Neural cell (in vitro differentiated cells): ENCODE measurements around the gene AKAP3. TPM values are rescaled to one million over a fixed set of nuclear protein-coding genes. Genes with fewer than 3 reads are reported as not detected.

Source experiments
- H2AFZ ChIP-seq: fragments of 200-600, 300-800 bp; sonication (generic), shearing (Covaris generic); 2 replicates; pipeline ENCODE4 v1.6.0; 2014; ENCODE audit warnings: low read depth, mild to moderate bottlenecking, antibody characterized with exemption, low read length, moderate library complexity
- H3F3A ChIP-seq: fragments of 200-600 bp; shearing (Covaris generic); 2 replicates; pipeline ENCODE4 v1.6.1; 2016; ENCODE audit warnings: mild to moderate bottlenecking, moderate library complexity, mixed read lengths, antibody characterized with exemption, low read length; ENCODE audit not compliant: insufficient read depth, poor library complexity, severe bottlenecking
- H3K27ac ChIP-seq: fragments of 200-600, 300-800 bp; sonication (generic), shearing (Covaris generic); 2 replicates; pipeline ENCODE4 v1.5.1; 2014; ENCODE audit warnings: mild to moderate bottlenecking, low read length, moderate library complexity
- H3K27me3 ChIP-seq: fragments of 300-800, 200-600 bp; sonication (generic), shearing (Covaris generic); 2 replicates; pipeline ENCODE4 v1.6.0; 2014; ENCODE audit warnings: mild to moderate bottlenecking, low read depth, low read length, moderate library complexity; ENCODE audit not compliant: insufficient read depth
- H3K36me3 ChIP-seq: fragments of 300-800, 200-600 bp; sonication (generic), shearing (Covaris generic); 2 replicates; pipeline ENCODE4 v1.5.1; 2014; ENCODE audit warnings: mild to moderate bottlenecking, antibody characterized with exemption, low read length, moderate library complexity; ENCODE audit not compliant: insufficient read depth
- H3K4me2 ChIP-seq: fragments of 300-800, 200-600 bp; sonication (generic), shearing (Covaris generic); 2 replicates; pipeline ENCODE4 v1.6.0; 2014; ENCODE audit warnings: mild to moderate bottlenecking, low read length
- H3K4me3 ChIP-seq: fragments of 300-800, 200-600 bp; sonication (generic), shearing (Covaris generic); 2 replicates; pipeline ENCODE4 v1.5.1; 2014; ENCODE audit warnings: mild to moderate bottlenecking, low read length, moderate library complexity
- H3K79me2 ChIP-seq: fragments of 200-600 bp; shearing (Covaris generic); replicated peaks from 2 replicates; pipeline ENCODE4 v1.6.0; 2014; ENCODE audit warnings: mild to moderate bottlenecking, low read length, moderate library complexity; ENCODE audit not compliant: insufficient read depth
- H3K9ac ChIP-seq: fragments of 300-800, 200-600 bp; sonication (generic), shearing (Covaris generic); 2 replicates; pipeline ENCODE4 v1.6.1; 2016; ENCODE audit warnings: mild to moderate bottlenecking, low read length, mixed read lengths
- H3K9me2 ChIP-seq: fragments of 200-600 bp; shearing (Covaris generic); 2 replicates; pipeline ENCODE4 v1.6.1; 2016; ENCODE audit warnings: mild to moderate bottlenecking, low read length, mixed read lengths; ENCODE audit not compliant: insufficient read depth
- H3K9me3 ChIP-seq: fragments of 200-600, 300-800 bp; sonication (generic), shearing (Covaris generic); 2 replicates; pipeline ENCODE4 v1.6.1; 2016; ENCODE audit warnings: mild to moderate bottlenecking, mixed run types, low read length, moderate library complexity, mixed read lengths
- H4K20me1 ChIP-seq: fragments of 200-600 bp; shearing (Covaris generic); 2 replicates; pipeline ENCODE4 v1.6.1; 2016; ENCODE audit warnings: mild to moderate bottlenecking, mixed run types; ENCODE audit not compliant: insufficient read depth
- CTCF ChIP-seq: fragments of 450-650 bp; IDR thresholded peaks from 2 replicates; pipeline ENCODE4 v1.5.1; 2014; ENCODE audit warnings: antibody characterized with exemption, mild to moderate bottlenecking, moderate library complexity; ENCODE audit not compliant: poor library complexity, severe bottlenecking
- EP300 ChIP-seq: fragments of 450-650 bp; conservative IDR thresholded peaks from 2 replicates; pipeline ENCODE4 v1.6.1; 2014; ENCODE audit warnings: antibody characterized with exemption, mild to moderate bottlenecking, moderate library complexity; ENCODE audit not compliant: poor library complexity, severe bottlenecking
- EZH2 ChIP-seq: fragments of 200-600, 300-800 bp; shearing (Covaris generic), sonication (generic); IDR thresholded peaks from 2 replicates; pipeline ENCODE4 v1.6.1; 2014; ENCODE audit warnings: antibody characterized with exemption, low read length, borderline replicate concordance, mild to moderate bottlenecking; ENCODE audit not compliant: insufficient read depth, poor library complexity, severe bottlenecking
- MXI1 ChIP-seq: fragments of 450-650 bp; conservative IDR thresholded peaks from 2 replicates; pipeline ENCODE4 v1.6.1; 2014; ENCODE audit warnings: antibody characterized with exemption, mild to moderate bottlenecking; ENCODE audit not compliant: poor library complexity, severe bottlenecking
- POLR2AphosphoS5 ChIP-seq: IDR thresholded peaks from 2 replicates; pipeline ENCODE4 v1.6.1; 2012
- RAD21 ChIP-seq: fragments of 450-650 bp; conservative IDR thresholded peaks from 2 replicates; pipeline ENCODE4 v1.6.1; 2014; ENCODE audit warnings: antibody characterized with exemption, mild to moderate bottlenecking, moderate library complexity
- REST ChIP-seq: IDR thresholded peaks from 2 replicates; pipeline ENCODE4 v1.6.1; 2012; ENCODE audit warnings: borderline replicate concordance
- SMC3 ChIP-seq: fragments of 450-650 bp; conservative IDR thresholded peaks from 2 replicates; pipeline ENCODE4 v1.6.1; 2014; ENCODE audit warnings: antibody characterized with exemption, mild to moderate bottlenecking, moderate library complexity; ENCODE audit not compliant: poor library complexity
- TAF1 ChIP-seq: IDR thresholded peaks from 2 replicates; pipeline ENCODE4 v1.6.1; 2012; ENCODE audit warnings: low read depth
- polyA plus RNA-seq: library from polyadenylated mRNA; depleted of rRNA; stranded (reverse); fragments of >200 nt; gene quantifications from 2 replicates; pipeline ENCODE4 v1.2.3, GENCODE V29; 2014

Gene AKAP3
- polyA plus RNA-seq, 1 donor from 2014 or later, result 0.46 TPM

- Histone ChIP-seq H3K79me2 (peaks cover 46% of the 10 kb centered on the region), H3K36me3 (peaks cover 2% of the 10 kb centered on the region), H3K27ac (peak overlapping the region; percentile 94), H3K4me3 (peak overlapping the region; percentile 69), H3F3A (peaks cover 4% of the 10 kb centered on the region), H3K9ac (peak overlapping the region; percentile 89), H3K27me3 (no peaks in the 10 kb centered on the region), H3K9me3 (no peaks in the 10 kb centered on the region), H3K9me2 (no peaks in the 10 kb centered on the region), H2AFZ (peak overlapping the region; percentile 98), H4K20me1 (no peaks in the 10 kb centered on the region), H3K4me2 (peak overlapping the region; percentile 81)
- no peak for TF ChIP-seq SMC3
- no peak for TF ChIP-seq TAF1
- no peak for TF ChIP-seq EZH2
- TF ChIP-seq CTCF, result no peak
- no peak for TF ChIP-seq MXI1
- TF ChIP-seq REST, result no peak
- TF ChIP-seq RAD21, result no peak
- TF ChIP-seq EP300, result no peak
- no peak for TF ChIP-seq POLR2AphosphoS5
Measured at GRCh38 chr12:4649358-4649661, 459 bp upstream of the AKAP3 start.

GRCh38 chr12:4648104-4648500 lies 749 bp downstream of the AKAP3 start:
- H3K4me2 ChIP-seq, result peak overlapping the region; percentile 94
- H3K79me2 ChIP-seq, result peaks cover 38% of the 10 kb centered on the region
- peak overlapping the region; percentile 69 for H3K4me3 ChIP-seq
- H3K9me3 ChIP-seq, result no peaks in the 10 kb centered on the region
- H3K27me3 ChIP-seq, result no peaks in the 10 kb centered on the region
- H3K27ac ChIP-seq, result peak overlapping the region; percentile 94
- H3K9me2 ChIP-seq, result no peaks in the 10 kb centered on the region
- H3F3A ChIP-seq, result peaks cover 4% of the 10 kb centered on the region
- H3K36me3 ChIP-seq, result no peaks in the 10 kb centered on the region
- H3K9ac ChIP-seq, result peak overlapping the region; percentile 89
- TF ChIP-seq MXI1, result no peak
- no peak for TF ChIP-seq EZH2
- no peak for TF ChIP-seq CTCF
- no peak for TF ChIP-seq REST
- TF ChIP-seq SMC3, result no peak
- no peak for TF ChIP-seq TAF1
- TF ChIP-seq POLR2AphosphoS5, result no peak
- TF ChIP-seq EP300, result no peak
- no peak for TF ChIP-seq RAD21
- peak overlapping the region; percentile 98 for H2AFZ ChIP-seq
- H4K20me1 ChIP-seq, result no peaks in the 10 kb centered on the region
